Stimulated activated CD8-positive, alpha-beta memory T cell treated with anti-CD3 and anti-CD28 coated beads, Interleukin-7, amount 100 ng/mL, for 4 hours (primary cell): Measurements from ENCODE around the gene DDA1.
"Not testable (repeated sequence)": the region's sequence is repeated elsewhere in the genome, so short reads cannot be mapped to it uniquely, and the experiment has no call there.

Experiments
- DNase-seq, 2 donors: peaks; one replicate each; pipeline ENCODE4 v3.0.0-alpha.2; 2020; ENCODE audit warnings: low read depth in 2 of 2

DDA1 gene

GRCh38 chr19:17309198-17309964 is at the start of gene DDA1:
TSS of gene DDA1 (plus strand) at chr19:17309563. CDS start at chr19:17309655, 92 bp downstream.
- peak; percentile 99 to 100 for DNase-seq

GRCh38 chr19:17259934-17260333 is 49.4 kb upstream of the DDA1 start:
- DNase-seq: no peak

- DNase-seq: peak; percentile 75 to 76
These were observed 48.5 kb upstream of the DDA1 start for GRCh38 chr19:17260842-17261325.

GRCh38 chr19:17262557-17262956 is 46.8 kb upstream of the DDA1 start:
- no peak for DNase-seq

- DNase-seq: no peak
These were observed 45.4 kb upstream of the DDA1 start for GRCh38 chr19:17263712-17264640.

- no peak for DNase-seq
These were observed 44.8 kb upstream of the DDA1 start, which contains the start of gene USHBP1 for GRCh38 chr19:17264641-17264979. TSS of gene USHBP1 (minus strand) at chr19:17264745. CDS start at chr19:17264299, 446 bp downstream.

GRCh38 chr19:17266026-17266425 is 43.3 kb upstream of the DDA1 start:
- no peak for DNase-seq

- no peak for DNase-seq
These were observed 42.8 kb upstream of the DDA1 start for GRCh38 chr19:17266589-17266974.

GRCh38 chr19:17266975-17267788 is 42.2 kb upstream of the DDA1 start, which contains the start of gene BABAM1:
TSS of gene BABAM1 (plus strand) at chr19:17267443. CDS start at chr19:17268807, 1,364 bp downstream.
- peak; percentile 88 to 93 for DNase-seq

- DNase-seq: no peak
These were observed 40.6 kb upstream of the DDA1 start for GRCh38 chr19:17268754-17269153.

GRCh38 chr19:17274892-17275291 is 34.5 kb upstream of the DDA1 start:
- not testable (repeated sequence) for DNase-seq

- DNase-seq: no peak
These were observed 33.8 kb upstream of the DDA1 start for GRCh38 chr19:17275441-17276175.

- no peak for DNase-seq
These were observed 29.9 kb upstream of the DDA1 start for GRCh38 chr19:17279436-17279835.

- DNase-seq: peak in 1 of 2 donors; percentile 11
These were observed 27.7 kb upstream of the DDA1 start, which contains the start of gene ANKLE1 for GRCh38 chr19:17281391-17282304. TSS of gene ANKLE1 (plus strand) at chr19:17281901. CDS start at chr19:17281921, 20 bp downstream.

- peak; percentile 45 to 70 for DNase-seq
These were observed 26.8 kb upstream of the DDA1 start for GRCh38 chr19:17282488-17283125.

GRCh38 chr19:17283504-17283996 is 25.8 kb upstream of the DDA1 start:
- DNase-seq: no peak

- no peak for DNase-seq
These were observed 23.8 kb upstream of the DDA1 start for GRCh38 chr19:17285415-17286135.

- no peak for DNase-seq
These were observed 23.1 kb upstream of the DDA1 start for GRCh38 chr19:17286263-17286662.
